ENCODE measurements around the gene TPGS1.

DNA sequence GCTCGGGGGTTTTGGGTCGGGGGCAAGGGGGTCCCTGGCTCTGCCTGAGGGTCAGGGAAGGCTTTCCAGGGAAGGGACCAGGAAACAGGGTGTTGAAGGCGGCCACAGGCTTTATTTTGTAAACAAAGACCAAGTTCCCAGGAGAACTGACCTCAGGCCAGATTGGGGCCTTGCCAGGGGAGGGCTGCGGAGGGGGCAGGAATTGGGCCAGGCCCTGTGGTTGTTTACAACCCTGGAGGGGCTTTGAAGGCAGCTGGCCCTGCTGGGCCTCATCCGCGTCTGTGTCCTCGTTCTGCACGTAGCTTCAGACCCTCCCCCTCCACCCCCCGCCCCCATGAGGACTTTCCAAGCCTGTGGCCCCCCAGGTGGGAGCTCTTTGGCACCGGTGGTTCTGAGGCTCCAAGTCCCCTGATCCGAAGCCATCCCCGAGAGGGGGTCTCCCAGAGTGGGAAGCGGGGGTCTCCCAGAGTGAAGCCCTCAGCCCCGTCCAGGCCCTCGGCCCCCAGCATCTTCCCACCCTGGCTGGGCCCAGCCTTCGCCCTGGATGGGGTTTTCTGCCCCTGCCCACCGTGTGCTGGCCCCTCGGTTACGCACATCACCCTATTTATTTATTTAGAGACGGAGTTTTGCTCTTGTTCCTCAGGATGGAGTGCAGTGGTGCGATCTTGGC lies 51.6 kb downstream of the TPGS1 start:
- TF ChIP-seq TAF1 (IDR thresholded peaks at IDR 0.05; ENCODE audit: low read depth) (no peak), TEAD4 (IDR thresholded peaks at IDR 0.05) (no peak)
